ENCODE data around the gene DCAF16. TPM values are rescaled to one million over a fixed set of nuclear protein-coding genes. Genes with fewer than 3 reads are reported as not detected.

The DCAF16 gene
- total RNA-seq, 1 experiment from 2014 or later = 65.7 TPM

- no peak for TF ChIP-seq ZBTB33 (IDR thresholded peaks at IDR 0.05; ENCODE audit: extremely low read depth, insufficient replicate concordance, low read length)
These were observed 49.5 kb downstream of the DCAF16 start (continued) for GRCh38 chr4:17761062-17761461.

- H3K27ac ChIP-seq (ENCODE audit: low read depth, low read length) = no peak overlapping the region
- intact Hi-C loops (cut with micrococcal nuclease) = no loop called here
- H3K4me1 ChIP-seq (ENCODE audit: control insufficient read depth in 1 of 2, insufficient read depth in 2 of 2, low read length in 2 of 2) = no peaks in the 10 kb centered on the region
- H3K4me3 ChIP-seq (replicated peaks in 1 of 2; ENCODE audit: low read depth in 1 of 2, low read length in 2 of 2) = no peak overlapping the region
- ATAC-seq (no peak), DNase-seq (ENCODE audit: low read depth, low spot score) (no peak)
- peaks cover 11% of the 10 kb centered on the region for H3K27me3 ChIP-seq (ENCODE audit: insufficient read depth, low read length)
- no peaks in the 10 kb centered on the region for H3K9me2 ChIP-seq (ENCODE audit: insufficient read depth)
- no peak overlapping the region for H3K4me2 ChIP-seq (ENCODE audit: low read length)
- ChIA-PET RAD21 (ENCODE audit: low non-redundant PET in 1 of 2, low total read pairs in 2 of 2, uncharacterized antibody in 2 of 2, unreplicated experiment in 2 of 2) (no interaction called here), POLR2A (no interaction called here), CTCF (no interaction called here)
- H3K79me2 ChIP-seq (ENCODE audit: insufficient read depth, low read length) = no peaks in the 10 kb centered on the region
- H3K36me3 ChIP-seq (ENCODE audit: control insufficient read depth in 1 of 2, insufficient read depth in 2 of 2, low read length in 2 of 2) = no peaks in the 10 kb centered on the region
- H2AFZ ChIP-seq (ENCODE audit: low read depth, low read length, poor library complexity, severe bottlenecking) = no peak overlapping the region
- H3K9me3 ChIP-seq (ENCODE audit: control insufficient read depth in 1 of 2, insufficient read depth in 1 of 2, low read depth in 1 of 2, low read length in 2 of 2) = no peaks in the 10 kb centered on the region
- H4K20me1 ChIP-seq (ENCODE audit: insufficient read depth) = no peaks in the 10 kb centered on the region
- BruUV-seq (replicated peaks) = no TSS peak
- H3K9ac ChIP-seq (ENCODE audit: low read length) = no peak overlapping the region
- TF ChIP-seq CTCF (IDR thresholded peaks at IDR 0.05 in 2 of 3, conservative IDR thresholded peaks at IDR 0.05 in 1 of 3; ENCODE audit: borderline replicate concordance in 1 of 3, insufficient read depth in 1 of 3, low read depth in 2 of 3, low read length in 2 of 3) (no peak), CEBPB (IDR thresholded peaks at IDR 0.05; ENCODE audit: low read depth) (no peak), SIN3A (IDR thresholded peaks at IDR 0.05; ENCODE audit: low read depth) (no peak), ELF1 (IDR thresholded peaks at IDR 0.05; ENCODE audit: borderline replicate concordance, low read depth) (no peak), POLR2A (IDR thresholded peaks at IDR 0.05; ENCODE audit: borderline replicate concordance, extremely low read depth, insufficient read depth, insufficient read length) (no peak), CBX3 (IDR thresholded peaks at IDR 0.05; ENCODE audit: low read depth) (no peak), FOSL1 (IDR thresholded peaks at IDR 0.05; ENCODE audit: low read depth) (no peak), ATF3 (IDR thresholded peaks at IDR 0.05) (no peak), ZFX (IDR thresholded peaks at IDR 0.05) (no peak), TCF7L2 (IDR thresholded peaks at IDR 0.05; ENCODE audit: borderline replicate concordance, extremely low read depth, insufficient read depth, insufficient read length) (no peak), REST (IDR thresholded peaks at IDR 0.05; ENCODE audit: low read depth) (no peak), POLR2AphosphoS5 (IDR thresholded peaks at IDR 0.05; ENCODE audit: low read depth, low read length) (no peak), EGR1 (IDR thresholded peaks at IDR 0.05; ENCODE audit: low read depth) (no peak), ZBTB33 (IDR thresholded peaks at IDR 0.05; ENCODE audit: extremely low read depth, insufficient replicate concordance, low read length) (no peak), SP1 (IDR thresholded peaks at IDR 0.05; ENCODE audit: low read depth) (no peak), JUND (IDR thresholded peaks at IDR 0.05) (no peak), MAX (IDR thresholded peaks at IDR 0.05) (no peak)
These were observed 49.9 kb downstream of the DCAF16 start for GRCh38 chr4:17760626-17761025.
